ENCODE results near the gene THAP11. TPM values are rescaled to one million over a fixed set of nuclear protein-coding genes. Genes with fewer than 3 reads are reported as not detected.

The THAP11 gene
- total and polyA plus RNA-seq, 8 donors: 5.1 to 16.5 (median 13.7) TPM

DNA sequence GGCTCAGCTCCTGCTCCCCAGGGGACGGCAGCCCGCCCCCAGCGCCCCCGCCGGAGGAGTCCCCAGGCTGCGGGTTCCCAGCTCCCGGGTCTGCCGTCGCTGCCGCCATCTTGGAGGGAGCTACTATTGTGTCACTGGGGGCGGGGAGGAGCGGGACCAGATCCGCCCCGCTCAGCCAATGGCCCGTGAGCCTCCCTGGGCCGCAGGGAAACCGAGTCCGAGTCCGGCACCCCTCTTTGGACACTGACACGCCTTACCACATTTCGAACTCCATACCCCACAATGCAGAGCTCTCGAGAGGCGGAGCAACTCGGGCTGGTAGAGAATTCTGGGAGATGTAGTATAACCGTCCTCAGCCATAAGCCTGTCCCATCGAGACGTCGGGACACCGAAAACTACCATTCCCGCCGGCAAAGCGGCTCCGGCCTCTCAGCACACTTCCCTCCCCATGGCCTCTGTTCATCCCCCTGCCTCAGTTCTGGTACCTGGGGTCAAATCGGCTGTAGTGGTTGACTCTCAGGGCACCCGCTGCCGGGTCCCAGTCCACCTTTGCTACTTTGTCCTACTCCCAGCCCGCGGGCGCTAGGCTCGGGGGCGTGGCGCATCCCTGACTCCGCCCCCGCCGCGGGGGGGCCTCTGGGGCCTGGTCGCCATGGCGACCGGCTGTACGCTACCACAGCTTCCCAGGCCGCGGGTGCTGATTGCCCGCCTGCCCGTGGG lies 35.5 kb upstream of the THAP11 start, which contains the start of the genes RANBP10 and TSNAXIP1:
TSS of gene RANBP10 (minus strand) at position 133 of the 720 bp plus-strand sequence. CDS start at position 109, 24 bp downstream.
TSS of gene TSNAXIP1 (plus strand) at position 462 of the 720 bp plus-strand sequence. CDS start 261 bp downstream, outside the sequence.
- TF ChIP-seq, protein P1, sequence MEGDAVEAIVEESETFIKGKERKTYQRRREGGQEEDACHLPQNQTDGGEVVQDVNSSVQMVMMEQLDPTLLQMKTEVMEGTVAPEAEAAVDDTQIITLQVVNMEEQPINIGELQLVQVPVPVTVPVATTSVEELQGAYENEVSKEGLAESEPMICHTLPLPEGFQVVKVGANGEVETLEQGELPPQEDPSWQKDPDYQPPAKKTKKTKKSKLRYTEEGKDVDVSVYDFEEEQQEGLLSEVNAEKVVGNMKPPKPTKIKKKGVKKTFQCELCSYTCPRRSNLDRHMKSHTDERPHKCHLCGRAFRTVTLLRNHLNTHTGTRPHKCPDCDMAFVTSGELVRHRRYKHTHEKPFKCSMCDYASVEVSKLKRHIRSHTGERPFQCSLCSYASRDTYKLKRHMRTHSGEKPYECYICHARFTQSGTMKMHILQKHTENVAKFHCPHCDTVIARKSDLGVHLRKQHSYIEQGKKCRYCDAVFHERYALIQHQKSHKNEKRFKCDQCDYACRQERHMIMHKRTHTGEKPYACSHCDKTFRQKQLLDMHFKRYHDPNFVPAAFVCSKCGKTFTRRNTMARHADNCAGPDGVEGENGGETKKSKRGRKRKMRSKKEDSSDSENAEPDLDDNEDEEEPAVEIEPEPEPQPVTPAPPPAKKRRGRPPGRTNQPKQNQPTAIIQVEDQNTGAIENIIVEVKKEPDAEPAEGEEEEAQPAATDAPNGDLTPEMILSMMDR (IDR thresholded peaks at IDR 0.05): no peak
- DNase-seq (peak; percentile 92 to 98 (median 97)), ATAC-seq (peak; percentile 91 to 97 (median 94)), FAIRE-seq (peak; percentile 86)
- H3K9me3 ChIP-seq: no peaks in the 10 kb centered on the region
- H3K4me3 ChIP-seq: peak within 1 kb of the TSS; percentile 93 to 99 (median 97)
- peak within 1 kb of the TSS; percentile 77 to 83 (median 80) for H3K27ac ChIP-seq
- no peaks in the 10 kb centered on the region for H3K36me3 ChIP-seq
- intact Hi-C loops (cut with DNase I): no loop called here
- H3K4me1 ChIP-seq: peaks cover 8 to 12% (median 11%) of the 10 kb centered on the region in 3 donors
- no peaks in the 10 kb centered on the region for H3K27me3 ChIP-seq
- WGBS, 2 donors: 0% methylated on average over 51 to 54 of the region's 54 CpGs

DNA sequence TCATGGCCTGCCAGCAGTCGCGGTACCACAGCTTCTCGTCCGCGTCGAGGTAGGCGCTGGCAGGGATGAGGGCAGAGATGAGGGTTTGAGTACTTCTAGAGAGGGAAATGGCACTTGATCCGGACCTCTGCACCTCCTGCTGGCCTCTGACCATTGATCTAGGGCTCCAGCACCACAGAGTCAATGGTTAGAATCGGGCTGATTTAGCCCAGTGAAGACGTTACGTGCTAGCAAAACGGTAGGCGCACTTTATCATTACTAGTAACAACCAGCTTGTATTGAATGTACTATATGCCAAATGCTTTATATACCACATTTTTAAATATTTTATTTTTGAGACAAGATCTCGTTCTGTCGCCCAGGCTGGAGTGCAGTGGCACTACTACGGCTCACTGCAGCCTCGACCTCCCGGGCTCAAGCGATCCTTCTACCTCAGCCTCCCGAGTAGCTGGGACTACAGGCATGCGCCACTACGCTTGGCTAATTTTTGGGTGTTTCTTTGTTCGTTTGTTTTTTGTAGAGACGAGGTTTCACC lies 34.9 kb upstream of the THAP11 start:
- TF ChIP-seq, protein P1 (IDR thresholded peaks at IDR 0.05): no peak
- FAIRE-seq: no peak
- Histone ChIP-seq H3K36me3 (no peaks in the 10 kb centered on the region), H3K9me3 (no peaks in the 10 kb centered on the region), H3K4me1 (peaks cover 8 to 12% (median 11%) of the 10 kb centered on the region in 3 donors), H3K27me3 (no peaks in the 10 kb centered on the region), H3K4me3 (peak overlapping the region; percentile 93 to 99 (median 97)), H3K27ac (peak overlapping the region; percentile 1 to 82 (median 50))
- 19 to 21% methylated on average over 24 of the region's 24 CpGs for WGBS, 2 donors
- no peak for DNase-seq
- intact Hi-C loops (cut with DNase I): no loop called here
- ATAC-seq: peak in 2 of 4 donors; percentile 14 to 19

DNA sequence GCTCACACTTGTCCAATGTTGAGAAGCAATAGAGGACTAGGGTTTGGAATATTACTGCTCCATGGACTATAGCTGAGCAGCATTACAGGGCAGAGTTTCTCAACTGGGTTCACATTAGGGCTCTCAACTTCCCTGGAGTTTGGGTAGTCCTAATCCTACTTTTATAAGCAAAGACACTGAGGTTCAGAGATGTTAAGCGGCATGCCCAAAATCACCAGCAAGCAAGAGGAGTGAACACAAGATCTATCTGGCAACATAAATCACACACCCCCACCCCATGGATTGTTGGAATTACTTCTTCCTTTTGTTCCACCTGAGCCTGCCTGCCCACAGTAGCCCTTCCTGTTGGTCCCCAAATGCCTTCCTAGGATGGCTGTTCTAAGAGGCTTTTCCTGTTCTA lies 30.2 kb upstream of the THAP11 start:
- H3K36me3 ChIP-seq: no peaks in the 10 kb centered on the region
- no peak for FAIRE-seq
- intact Hi-C loops (cut with DNase I): no loop called here

DNA sequence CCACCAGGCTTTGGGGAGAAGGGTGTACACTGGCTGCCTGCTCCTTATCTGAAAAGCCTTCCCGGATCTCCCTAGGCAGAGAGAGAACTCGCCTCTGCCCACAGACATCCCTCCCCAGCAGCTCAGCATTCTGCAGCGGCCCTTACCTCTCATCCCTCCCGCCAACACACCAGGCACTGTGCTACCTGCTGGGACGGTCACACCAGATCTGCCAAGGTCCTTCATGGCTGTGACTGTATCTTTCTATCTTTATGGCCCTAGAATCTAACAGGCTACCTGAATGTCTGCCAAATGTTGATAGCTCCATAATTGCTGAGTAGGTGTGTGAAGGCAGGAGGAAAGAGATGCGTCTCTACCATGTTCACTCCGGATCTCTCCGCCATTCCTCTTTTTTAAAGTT lies 27.6 kb upstream of the THAP11 start:
- TF ChIP-seq, protein P1 (IDR thresholded peaks at IDR 0.05): no peak
- Histone ChIP-seq H3K4me3 (no peak overlapping the region), H3K27me3 (no peaks in the 10 kb centered on the region), H3K27ac (no peak overlapping the region), H3K36me3 (no peaks in the 10 kb centered on the region), H3K4me1 (peaks cover 0 to 3% (median 0%) of the 10 kb centered on the region in 3 donors), H3K9me3 (no peaks in the 10 kb centered on the region)
- DNase-seq: no peak
- ATAC-seq: no peak
- intact Hi-C loops (cut with DNase I): no loop called here
- 82 to 83% methylated on average over 8 of the region's 8 CpGs for WGBS, 2 donors
- no peak for FAIRE-seq

More for the DNA sequence above, 30.2 kb upstream of the THAP11 start:
- H3K27me3 ChIP-seq: no peaks in the 10 kb centered on the region
- no peak overlapping the region for H3K27ac ChIP-seq
- no peak for ATAC-seq
- no peak overlapping the region for H3K4me3 ChIP-seq
- 95 to 96% methylated on average over 1 of the region's 1 CpG for WGBS, 2 donors
- peaks cover 0 to 2% (median 0%) of the 10 kb centered on the region in 3 donors for H3K4me1 ChIP-seq
- no peaks in the 10 kb centered on the region for H3K9me3 ChIP-seq
- TF ChIP-seq, protein P1 (IDR thresholded peaks at IDR 0.05): no peak
- DNase-seq: no peak

Measured in pancreas (tissue), 10 donors.